HG02885 (cell line): Measurements from ENCODE around the gene STXBP4.
"Not testable (repeated sequence)": the region's sequence is repeated elsewhere in the genome, so short reads cannot be mapped to it uniquely, and the experiment has no call there.

Source experiments
- ATAC-seq: cut with Tn5 transposase; IDR thresholded peaks from one replicate; pipeline ENCODE4 v1.9.1; 2021; ENCODE audit warnings: mild to moderate bottlenecking; ENCODE audit not compliant: unreplicated experiment, poor library complexity

The STXBP4 gene

DNA sequence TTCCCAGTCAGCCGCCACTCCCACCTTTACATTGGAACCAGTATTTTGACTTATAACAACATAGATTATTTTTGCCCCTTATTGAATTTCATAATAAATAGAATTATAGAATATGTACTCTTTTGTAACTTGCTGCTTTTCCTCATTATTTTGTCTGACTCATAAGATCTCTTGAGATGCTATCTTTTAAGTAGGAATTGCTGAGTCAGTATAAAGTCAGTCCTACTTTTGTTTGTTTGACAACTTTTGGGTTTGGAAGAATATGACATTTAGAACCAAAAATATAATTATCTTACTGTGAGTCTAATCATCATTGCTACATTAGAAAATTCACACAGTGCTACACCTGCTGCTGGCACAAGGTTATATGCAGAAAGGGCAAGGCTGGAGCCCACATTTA is 69.7 kb downstream of the STXBP4 start:
- no peak for ATAC-seq

DNA sequence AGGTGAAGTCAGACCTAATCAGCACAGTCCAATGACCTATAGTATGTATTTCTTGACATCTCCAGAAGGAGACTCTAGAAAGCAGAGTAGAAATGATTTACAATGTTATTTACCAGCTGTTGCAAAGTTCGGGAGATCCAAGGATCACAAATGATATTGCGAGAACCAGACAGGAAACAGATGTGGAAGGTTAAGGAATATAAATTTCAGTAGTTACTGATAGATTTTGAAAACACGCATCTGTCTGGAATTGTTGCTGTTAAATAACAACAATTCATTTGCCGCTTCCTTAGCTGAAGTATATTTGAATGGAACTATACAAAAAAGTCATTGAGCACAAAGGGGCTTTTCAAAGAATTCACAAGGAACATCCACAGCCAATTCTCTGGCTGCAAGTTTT is 72.0 kb downstream of the STXBP4 start:
- ATAC-seq: no peak

DNA sequence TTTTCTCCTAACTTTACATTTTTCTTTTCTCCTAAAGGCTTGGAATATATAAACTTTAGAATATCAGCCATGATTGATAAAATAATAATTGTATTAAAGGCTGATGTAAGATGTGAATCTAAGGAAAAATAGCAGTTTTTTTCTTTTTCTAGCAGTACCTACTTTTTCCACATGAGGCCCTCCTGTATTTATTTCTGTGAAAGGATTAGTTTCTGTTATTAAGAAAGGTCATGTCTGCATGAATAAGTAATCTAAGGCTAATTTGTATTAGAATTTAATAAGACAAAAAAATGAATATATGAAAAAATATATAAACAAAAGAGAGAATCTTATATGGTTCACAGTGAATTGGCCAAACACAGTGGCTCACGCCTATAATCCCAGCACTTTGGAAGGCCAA is 85.3 kb downstream of the STXBP4 start:
- no peak for ATAC-seq

DNA sequence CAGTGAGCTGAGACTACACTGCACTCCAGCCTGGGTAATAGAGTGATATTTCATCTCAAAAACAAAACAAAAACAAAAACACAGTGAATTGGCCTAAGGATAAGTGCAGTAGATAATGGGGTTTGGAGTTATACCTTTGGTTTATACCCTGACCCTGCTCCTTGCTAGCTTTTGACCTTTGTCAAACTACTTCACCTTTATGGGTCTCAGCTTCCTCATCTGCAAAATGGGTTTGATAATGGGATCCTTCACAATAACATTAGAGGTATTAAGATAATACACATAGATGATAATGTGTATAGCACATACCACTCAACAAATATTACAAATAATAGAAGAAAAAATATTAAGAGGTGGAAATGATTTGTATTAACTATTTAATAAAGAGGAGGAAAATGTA is 85.9 kb downstream of the STXBP4 start:
- ATAC-seq: no peak

DNA sequence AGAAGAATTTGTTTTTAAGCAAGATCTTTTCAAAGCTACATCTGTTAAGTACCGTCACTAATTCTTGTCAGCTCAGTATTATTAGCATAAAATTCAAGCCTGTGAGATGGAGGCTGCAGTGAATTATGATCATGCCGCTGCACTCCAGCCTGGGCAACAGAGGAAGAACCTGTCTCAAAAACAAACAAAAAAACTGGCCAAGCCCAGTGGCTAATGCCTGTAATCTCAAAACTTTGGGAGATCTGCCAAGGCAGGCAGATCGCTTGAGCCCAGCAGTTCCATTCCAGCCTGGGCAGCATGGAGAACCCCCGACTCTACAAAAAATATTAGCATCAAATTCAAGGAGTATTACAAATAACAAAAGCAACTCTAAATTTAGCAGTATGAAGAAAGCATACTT is 88.0 kb downstream of the STXBP4 start:
- no peak for ATAC-seq

DNA sequence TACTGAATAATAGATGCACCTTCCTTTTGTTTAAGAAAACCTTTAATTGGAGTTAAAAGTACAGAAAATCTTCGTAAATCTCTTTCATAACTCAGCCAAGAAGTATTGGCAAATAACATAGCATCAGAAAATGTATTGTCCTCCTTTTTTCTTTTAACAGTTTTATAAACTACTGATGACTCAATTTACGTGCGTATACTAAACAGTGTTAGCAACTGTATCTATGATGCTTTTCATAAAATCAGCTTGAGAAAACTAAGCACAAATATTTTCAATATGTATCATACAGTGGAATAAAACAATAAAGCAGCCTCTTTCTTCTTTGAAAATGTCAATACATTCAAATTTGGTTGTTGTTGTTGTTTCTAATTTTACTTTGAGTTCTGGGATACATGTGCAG is 88.6 kb downstream of the STXBP4 start:
- ATAC-seq: no peak

DNA sequence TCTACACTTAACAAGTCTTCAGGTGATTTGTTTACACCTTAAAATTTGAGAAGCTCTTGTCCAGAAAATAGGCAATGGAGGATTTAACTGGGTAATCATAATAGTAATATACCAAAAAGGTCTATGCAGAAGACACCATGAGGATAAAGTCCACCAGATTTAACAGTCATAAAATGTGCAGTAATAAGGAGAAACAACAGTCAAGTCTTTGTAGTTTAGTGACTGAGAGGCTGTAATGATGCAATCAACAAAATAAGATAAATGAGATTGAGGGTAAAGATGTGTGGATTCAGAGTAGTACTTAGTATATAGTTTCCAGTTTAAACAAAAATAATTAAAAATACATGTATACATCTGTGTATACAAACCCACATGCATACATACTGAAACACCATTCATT is 91.2 kb downstream of the STXBP4 start:
- ATAC-seq: no peak

DNA sequence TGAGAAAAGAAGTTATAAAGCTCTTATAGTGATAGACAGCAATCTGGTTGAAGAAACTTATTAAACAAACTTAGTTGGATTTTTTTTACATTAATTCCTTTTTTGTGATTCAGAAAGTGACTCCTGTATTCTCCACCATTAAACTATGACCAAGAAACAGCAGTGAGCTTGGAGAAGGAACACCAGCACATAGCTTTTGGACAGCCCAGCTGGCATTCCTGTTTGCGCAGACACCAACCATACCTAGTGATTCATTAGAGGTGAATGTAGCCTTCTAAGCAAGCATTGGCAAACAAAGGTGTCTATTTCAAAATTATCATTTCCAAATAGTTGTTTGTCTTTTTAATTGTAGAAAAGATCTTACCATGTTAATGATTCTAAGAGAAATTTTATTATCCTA is 94.4 kb downstream of the STXBP4 start:
- no peak for ATAC-seq

DNA sequence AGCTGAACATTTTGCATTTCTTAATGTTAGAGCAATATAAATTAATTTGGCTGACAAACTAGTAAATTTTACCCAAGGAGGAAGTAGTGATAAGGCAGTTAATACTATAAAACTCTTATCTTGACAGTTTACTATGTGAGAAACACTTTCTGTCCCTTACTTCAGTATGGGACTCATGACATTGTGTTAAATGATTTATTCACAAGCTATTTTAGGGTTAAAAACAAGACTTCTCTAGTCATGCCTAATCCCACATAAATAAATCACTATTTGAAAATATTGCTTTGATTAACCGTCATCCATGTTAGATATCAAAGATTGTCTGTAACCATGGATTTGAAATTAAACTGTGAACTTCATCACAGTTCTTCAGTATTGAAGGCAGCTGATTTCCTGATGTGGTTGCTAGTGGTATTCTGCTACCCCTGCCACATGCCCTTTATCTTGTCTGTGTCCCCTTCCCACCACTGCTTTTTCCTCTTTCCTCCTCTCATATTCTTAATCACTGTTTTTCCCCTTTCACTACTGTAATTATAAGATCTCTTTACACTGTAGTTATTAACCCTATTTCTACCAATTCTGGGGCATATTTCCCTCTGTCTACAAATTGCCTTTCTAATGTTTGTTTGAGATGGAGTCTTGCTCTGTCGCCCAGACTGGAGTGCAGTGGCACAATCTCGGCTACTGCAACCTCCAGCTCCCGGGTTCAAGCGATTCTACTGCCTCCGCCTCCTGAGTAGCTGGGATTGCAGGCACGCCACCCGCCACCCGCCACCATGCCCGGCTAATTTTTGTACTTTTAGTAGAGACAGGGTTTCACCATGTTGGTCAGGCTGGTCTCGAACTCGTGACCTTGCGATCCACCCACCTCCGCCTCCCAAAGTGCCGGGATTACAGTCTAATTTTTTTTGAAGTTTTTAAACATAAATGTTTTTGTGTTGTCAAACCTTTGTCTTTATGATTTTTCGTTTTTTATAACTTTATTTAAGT is 95.6 kb downstream of the STXBP4 start:
- no peak for ATAC-seq

DNA sequence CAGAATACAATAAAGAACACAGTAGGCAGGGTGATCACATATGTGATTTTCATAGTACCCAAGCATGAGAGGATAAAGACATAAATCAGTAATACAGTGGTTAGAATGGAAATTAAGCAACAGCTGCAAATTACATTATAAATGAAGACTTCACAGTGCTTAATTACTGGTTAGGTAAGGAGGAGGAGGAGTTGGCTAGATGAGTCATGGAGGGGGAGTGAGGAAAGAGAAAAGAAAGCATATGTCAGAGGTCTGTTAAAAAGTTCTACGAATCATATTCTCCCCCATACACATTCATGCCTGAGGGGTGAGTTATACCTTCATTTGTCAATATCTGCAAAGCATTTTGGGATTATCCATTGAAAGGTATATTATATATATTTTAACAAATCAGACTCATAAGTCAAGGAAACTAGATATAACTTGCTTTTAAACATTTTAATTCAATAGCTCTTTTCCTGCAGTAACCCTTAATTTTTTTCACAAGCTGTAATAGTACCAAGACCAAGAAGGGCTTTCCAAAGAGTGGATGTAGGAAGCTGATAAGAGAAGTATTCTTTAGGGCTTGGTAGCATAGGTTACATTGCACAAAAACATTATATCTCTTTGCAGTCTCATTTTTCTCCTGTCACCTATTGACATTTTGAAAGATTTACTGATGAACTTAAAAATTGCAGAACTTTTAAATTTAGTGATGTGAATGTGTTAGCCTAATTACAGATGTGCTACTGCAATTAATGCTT is 99.3 kb downstream of the STXBP4 start:
- no peak for ATAC-seq

DNA sequence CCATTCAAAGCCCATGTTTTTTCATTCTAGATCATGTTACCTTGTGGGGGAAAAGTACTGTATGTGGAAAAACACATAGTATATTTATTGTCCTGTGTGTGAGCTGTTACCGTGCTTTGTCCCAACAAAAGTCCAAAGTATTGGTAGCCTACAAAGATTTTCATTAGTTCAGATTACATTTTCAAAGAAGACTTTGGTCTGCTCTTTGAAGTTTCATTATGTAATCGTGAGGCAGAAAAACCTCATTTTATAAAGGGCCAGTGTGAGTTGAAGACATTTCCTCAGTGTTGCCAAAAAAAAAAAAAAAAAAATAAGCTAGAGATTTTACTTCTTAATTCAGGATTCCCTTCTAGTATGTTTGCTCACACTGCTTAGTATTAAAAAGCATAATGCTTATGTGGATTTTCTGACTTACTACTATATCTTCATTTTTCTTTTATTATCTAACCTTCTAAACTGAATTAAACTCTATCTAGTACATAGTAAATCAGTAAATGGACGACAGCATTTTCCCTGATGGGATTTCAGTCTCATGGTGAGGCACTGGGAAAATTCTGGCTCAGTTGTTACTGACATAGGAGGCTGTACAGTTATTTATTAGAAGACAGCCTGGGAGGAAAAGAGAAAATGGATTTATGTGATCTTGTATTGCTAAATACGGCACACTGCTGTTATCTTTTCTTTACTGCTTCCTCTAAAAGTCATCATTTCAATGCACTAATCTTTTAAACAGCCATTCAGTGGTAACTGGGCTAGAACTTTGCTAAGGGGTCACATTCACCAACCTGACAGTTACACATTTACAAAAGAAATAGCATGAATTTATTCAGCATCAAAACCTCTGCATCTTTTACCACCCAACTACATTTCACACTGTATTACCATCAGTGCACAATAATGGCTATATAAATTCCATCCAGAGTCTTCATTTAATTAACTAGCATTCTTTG is 100.6 kb downstream of the STXBP4 start:
- ATAC-seq: no peak

DNA sequence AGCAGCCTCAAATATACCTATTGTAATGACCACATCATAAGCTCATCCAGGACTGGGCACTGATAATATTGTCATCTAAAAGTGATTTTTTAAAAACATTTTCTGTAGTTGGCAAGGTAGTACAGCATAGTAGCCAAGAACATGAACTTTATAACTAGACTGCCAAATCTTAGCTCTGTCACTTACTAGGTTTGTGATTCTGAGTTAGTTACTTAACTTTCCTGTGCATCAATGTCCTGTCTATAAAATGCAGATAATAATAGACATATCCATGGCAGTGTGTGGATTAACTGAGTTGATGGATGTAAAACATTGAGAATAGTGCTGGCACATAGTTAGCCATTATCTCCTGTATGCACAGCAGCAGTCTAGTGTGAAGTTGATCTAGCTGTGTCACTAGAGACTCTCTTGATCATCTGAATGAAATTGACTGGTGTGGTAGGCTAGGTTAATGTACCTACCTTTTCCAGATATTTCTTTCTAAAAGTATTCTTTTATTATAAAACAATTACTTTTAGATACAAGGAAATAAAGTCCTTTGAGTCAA is 101.5 kb downstream of the STXBP4 start:
- no peak for ATAC-seq

DNA sequence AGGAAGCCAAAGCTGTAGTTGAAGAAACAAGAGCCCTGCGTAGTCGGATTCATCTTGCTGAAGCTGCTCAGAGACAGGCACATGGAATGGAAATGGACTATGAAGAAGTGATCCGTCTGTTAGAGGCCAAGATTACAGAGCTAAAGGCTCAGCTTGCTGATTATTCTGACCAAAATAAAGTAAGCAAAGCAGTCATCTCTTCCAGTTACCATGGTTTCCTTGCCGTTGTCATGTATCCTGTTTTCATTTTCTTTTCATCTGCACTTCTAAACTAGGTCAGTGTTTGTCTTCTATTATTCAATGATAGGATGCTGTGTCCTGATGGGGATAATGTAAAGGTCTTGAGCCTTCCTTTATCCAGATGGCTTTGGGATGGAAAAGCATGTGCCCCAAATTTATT is 104.3 kb downstream of the STXBP4 start:
- no peak for ATAC-seq

DNA sequence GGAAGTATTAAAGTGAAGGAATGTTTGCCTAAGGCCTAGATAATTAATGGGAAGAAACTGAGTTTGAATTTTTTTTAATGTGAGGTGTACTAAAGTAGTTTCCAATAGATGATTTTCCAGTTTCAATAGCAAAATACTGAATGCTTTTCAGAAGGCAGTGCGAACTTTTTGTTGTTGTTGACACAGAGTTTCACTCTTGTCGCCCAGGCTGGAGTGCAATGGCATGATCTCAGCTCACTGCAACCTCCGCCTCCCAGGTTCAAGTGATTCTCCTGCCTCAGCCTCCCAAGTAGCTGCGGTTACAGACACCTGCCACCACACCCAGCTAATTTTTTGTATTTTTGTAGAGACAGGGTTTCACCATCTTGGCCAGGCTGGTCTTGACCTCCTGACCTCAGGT is 104.9 kb downstream of the STXBP4 start:
- ATAC-seq: not testable (repeated sequence)

DNA sequence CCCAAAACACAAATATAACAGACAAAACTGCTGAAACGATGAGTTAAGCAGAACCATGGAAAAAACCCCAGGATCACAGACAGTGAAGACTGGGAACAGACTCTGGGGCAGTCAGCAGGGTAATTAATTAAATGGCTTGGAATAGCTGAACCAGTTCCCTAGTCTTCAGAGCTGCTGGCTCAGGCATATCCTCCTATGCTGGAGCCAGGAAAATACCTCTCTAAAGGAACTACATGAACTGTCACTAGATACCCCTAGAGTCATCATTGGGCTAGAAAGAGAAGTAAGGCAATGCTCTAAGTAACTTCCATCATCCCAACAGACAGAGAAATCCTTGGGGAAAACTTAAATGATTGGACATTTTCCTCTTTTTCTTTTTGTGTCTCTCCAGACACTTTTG is 113.0 kb downstream of the STXBP4 start:
- no peak for ATAC-seq

DNA sequence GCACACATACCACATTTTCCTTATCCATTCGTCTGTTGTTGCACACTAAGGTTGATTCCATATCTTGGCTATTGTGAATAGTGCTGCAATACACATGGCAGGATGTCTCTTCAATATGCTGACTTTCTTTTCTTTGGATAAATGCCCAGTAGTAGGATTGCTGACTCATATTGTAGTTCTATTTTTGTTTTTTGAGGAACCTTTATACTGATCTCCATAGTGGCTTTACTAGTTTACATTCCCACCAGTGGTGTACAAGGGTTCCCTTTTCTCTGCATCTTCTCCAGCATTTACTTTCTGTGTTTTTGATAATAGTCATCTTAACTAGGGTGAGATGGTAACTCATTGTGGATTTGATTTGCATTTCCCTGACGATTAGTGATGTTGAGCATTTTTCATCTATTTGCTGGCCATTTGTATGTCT is 118.1 kb downstream of the STXBP4 start:
- ATAC-seq: no peak

DNA sequence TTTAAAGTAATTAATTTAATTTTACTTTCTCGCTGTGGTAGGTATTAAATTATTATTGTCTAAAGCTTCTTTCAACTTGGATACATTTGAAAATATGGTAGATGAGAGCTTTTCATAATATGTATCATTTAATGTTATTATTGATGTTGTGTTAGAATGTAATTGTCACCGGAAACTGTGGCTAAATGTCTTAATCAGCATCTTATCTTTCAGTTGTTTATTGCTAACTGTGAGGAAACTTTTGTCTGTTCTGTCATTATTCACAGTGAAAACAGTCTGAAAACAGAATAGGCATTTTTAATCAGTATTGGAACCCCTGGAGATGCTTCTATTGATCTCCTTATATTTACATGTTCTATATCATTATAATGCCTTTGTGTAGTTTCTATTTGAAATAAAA is 120.7 kb downstream of the STXBP4 start:
- ATAC-seq: no peak

DNA sequence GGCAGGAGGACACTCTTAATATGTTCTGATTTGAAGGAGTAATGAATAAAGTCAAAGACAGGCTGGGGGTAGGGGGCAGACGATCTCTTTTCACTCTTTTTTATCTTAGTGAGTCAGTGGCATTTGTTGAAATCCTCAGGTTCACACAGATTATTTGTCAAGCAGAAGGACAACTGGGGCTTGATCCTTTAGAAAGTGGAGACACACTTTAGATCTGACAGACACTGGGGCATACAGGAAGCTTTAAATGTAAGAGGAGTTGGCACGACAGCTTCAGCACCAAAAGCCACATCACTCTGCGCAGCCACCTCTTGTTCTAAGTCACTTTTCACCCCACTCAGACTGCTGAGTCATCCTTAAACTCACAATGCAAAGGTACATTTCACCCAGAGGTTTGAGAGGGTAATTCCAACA is 121.5 kb downstream of the STXBP4 start:
- peak; percentile 99 for ATAC-seq

DNA sequence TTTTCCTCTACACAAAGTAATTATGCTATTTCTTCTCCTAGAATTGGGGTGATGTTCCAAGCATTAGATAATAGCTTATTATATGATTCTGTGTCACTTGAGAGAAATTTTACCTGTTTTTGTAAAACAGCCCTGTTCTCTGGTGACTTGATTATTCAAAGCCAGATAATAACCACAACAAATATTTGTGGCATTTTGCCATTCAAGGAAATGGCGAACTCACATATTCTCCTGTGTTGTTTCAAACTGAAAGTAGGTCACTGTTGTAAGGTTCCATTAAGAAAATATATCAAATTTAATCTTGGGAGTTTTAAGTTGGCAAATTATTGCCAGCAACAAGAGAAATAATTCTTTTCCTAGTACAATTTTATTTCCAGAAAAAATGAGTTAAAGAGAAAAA is 124.8 kb downstream of the STXBP4 start:
- no peak for ATAC-seq

DNA sequence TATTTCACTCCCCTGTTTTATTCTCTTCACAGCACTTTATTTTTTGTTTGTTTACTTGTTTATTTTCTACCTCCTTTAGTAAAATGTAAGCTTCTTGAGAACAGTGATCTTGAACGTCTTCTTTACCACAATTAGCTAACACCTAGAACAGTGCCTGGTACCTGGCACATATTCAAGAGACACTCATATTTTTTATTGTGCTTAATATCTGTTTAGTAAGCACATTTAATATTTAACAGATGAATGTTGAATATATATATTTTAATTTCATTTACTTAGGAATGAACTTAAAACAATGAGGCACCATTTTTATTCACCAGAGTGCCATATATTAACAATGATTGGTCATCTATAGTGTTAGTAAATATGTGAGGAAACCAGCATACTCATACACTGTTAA is 130.2 kb downstream of the STXBP4 start:
- no peak for ATAC-seq
